NT2/D1 (cell line): Measurements from ENCODE around the gene PSMB5.

Experiments
- YY1 ChIP-seq: IDR thresholded peaks from 2 replicates; pipeline ENCODE4 v1.6.1; 2011; ENCODE audit not compliant: insufficient read length, insufficient read depth
- ZNF274 ChIP-seq: IDR thresholded peaks from 2 replicates; pipeline ENCODE4 v1.6.1; 2011; ENCODE audit warnings: mild to moderate bottlenecking, low read depth, low read length

DNA sequence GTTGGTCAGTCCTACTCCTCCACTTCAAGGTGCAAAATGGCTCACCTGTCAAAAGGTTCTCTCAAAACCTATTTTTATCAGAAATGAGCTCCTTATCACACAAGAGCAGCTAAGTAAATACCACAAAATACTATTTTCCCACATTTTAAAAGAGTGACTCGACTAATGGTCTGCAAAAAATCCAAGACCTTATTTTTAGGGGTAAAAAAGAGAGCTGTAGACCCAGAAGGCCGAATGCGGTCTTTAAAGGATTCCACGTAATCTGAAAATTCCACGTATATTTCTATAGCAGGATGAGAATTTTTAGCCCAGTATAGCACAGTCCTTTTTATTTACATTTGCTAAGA, 28.5 kb downstream of the PSMB5 start:
- TF ChIP-seq YY1 (no peak), ZNF274 (no peak)
